ENCODE results near the gene SMYD4. TPM values are rescaled to one million over a fixed set of nuclear protein-coding genes. Genes with fewer than 3 reads are reported as not detected.
"Not testable (repeated sequence)": the region's sequence is repeated elsewhere in the genome, so short reads cannot be mapped to it uniquely, and the experiment has no call there.

SMYD4 gene
- total and polyA plus RNA-seq, 5 experiments from 2014 or later: 10.8 to 41.4 (median 16.9) TPM

GRCh38 chr17:1829216-1829591 is 498 bp downstream of the SMYD4 start:
- no peaks in the 10 kb centered on the region for H3K9me3 Mint-ChIP-seq
- peak overlapping the region; percentile 45 to 98 (median 90) for H3K27ac Mint-ChIP-seq
- peaks cover 0 to 50% (median 9%) of the 10 kb centered on the region in 3 donors for H3K36me3 Mint-ChIP-seq
- DNase-seq (peak in 1 of 10 donors; percentile 19), ATAC-seq (peak; percentile 4)
- peak overlapping the region; percentile 83 to 99 (median 96) for H3K4me3 Mint-ChIP-seq
- POLR2A ChIA-PET: interaction anchor here (0.5 to 1.8 kb wide), 18 partner anchors 9 to 572 kb away, joined by 3 to 18 read pairs (median 4); partner anchors contain the start of genes INPP5K, PRPF8 and WDR81
- H3K4me1 Mint-ChIP-seq: peaks cover 17 to 66% (median 57%) of the 10 kb centered on the region in 4 donors
- no peaks in the 10 kb centered on the region for H3K27me3 Mint-ChIP-seq

GRCh38 chr17:1820528-1821252 is 9.0 kb downstream of the SMYD4 start:
- no peaks in the 10 kb centered on the region for H3K27me3 Mint-ChIP-seq
- ATAC-seq (no peak), DNase-seq (no peak)
- POLR2A ChIA-PET: no interaction called here
- H3K9me3 Mint-ChIP-seq: no peaks in the 10 kb centered on the region
- H3K36me3 Mint-ChIP-seq: peaks cover 0 to 38% (median 11%) of the 10 kb centered on the region in 3 donors
- H3K27ac Mint-ChIP-seq: peak overlapping the region in 6 of 10 donors; percentile 12 to 71 (median 40)
- H3K4me1 Mint-ChIP-seq: peaks cover 9 to 30% (median 25%) of the 10 kb centered on the region in 4 donors
- H3K4me3 Mint-ChIP-seq: no peak overlapping the region

- no peak overlapping the region for H3K4me3 Mint-ChIP-seq
- H3K4me1 Mint-ChIP-seq: peaks cover 0 to 6% (median 3%) of the 10 kb centered on the region in 4 donors
- no peak for DNase-seq
- H3K36me3 Mint-ChIP-seq: peaks cover 0 to 63% (median 2%) of the 10 kb centered on the region in 3 donors
- POLR2A ChIA-PET: interaction anchor here (0.6 kb wide), 1 partner anchor 546 kb away, joined by 5 read pairs; no protein-coding TSS in a partner anchor
- peak overlapping the region in 2 of 10 donors; percentile 43 to 53 for H3K27ac Mint-ChIP-seq
- no peak for ATAC-seq
- H3K9me3 Mint-ChIP-seq: no peaks in the 10 kb centered on the region
- H3K27me3 Mint-ChIP-seq: no peaks in the 10 kb centered on the region
These were observed 16.6 kb downstream of the SMYD4 start for GRCh38 chr17:1813088-1813487.

- POLR2A ChIA-PET: no interaction called here
- peaks cover 0 to 70% (median 3%) of the 10 kb centered on the region in 3 donors for H3K36me3 Mint-ChIP-seq
- no peaks in the 10 kb centered on the region for H3K9me3 Mint-ChIP-seq
These were observed 19.1 kb downstream of the SMYD4 start for GRCh38 chr17:1810450-1811103.

GRCh38 chr17:1809815-1810214 is 19.9 kb downstream of the SMYD4 start:
- POLR2A ChIA-PET: interaction anchor here (0.7 kb wide), 1 partner anchor 96 kb away, joined by 3 read pairs; no protein-coding TSS in a partner anchor
- H3K9me3 Mint-ChIP-seq, H3K4me1 Mint-ChIP-seq, DNase-seq, H3K27me3 Mint-ChIP-seq, ATAC-seq, H3K4me3 Mint-ChIP-seq: not testable (repeated sequence)
- Mint-ChIP-seq H3K36me3 (peaks cover 0 to 72% (median 3%) of the 10 kb centered on the region in 3 donors), H3K27ac (peak overlapping the region in 1 of 10 donors; percentile 15)

More at GRCh38 chr17:1810450-1811103, 19.1 kb downstream of the SMYD4 start:
- H3K27me3 Mint-ChIP-seq: no peaks in the 10 kb centered on the region
- ATAC-seq (no peak), DNase-seq (no peak)
- no peak overlapping the region for H3K4me3 Mint-ChIP-seq
- H3K27ac Mint-ChIP-seq: peak overlapping the region in 1 of 10 donors; percentile 20
- H3K4me1 Mint-ChIP-seq: peaks cover 0 to 5% (median 2%) of the 10 kb centered on the region in 4 donors

- DNase-seq (no peak), ATAC-seq (no peak)
- peak overlapping the region in 1 of 10 donors; percentile 43 for H3K27ac Mint-ChIP-seq
- H3K36me3 Mint-ChIP-seq: peaks cover 0 to 78% (median 9%) of the 10 kb centered on the region in 3 donors
- H3K27me3 Mint-ChIP-seq: no peaks in the 10 kb centered on the region
- H3K4me1 Mint-ChIP-seq: peaks cover 0 to 5% (median 2%) of the 10 kb centered on the region in 4 donors
- H3K4me3 Mint-ChIP-seq: no peak overlapping the region
- POLR2A ChIA-PET: interaction anchor here (0.7 kb wide), 1 partner anchor 36 kb away, joined by 3 read pairs; no protein-coding TSS in a partner anchor
- H3K9me3 Mint-ChIP-seq: no peaks in the 10 kb centered on the region
These were observed 21.1 kb downstream of the SMYD4 start for GRCh38 chr17:1808644-1809043.

- Mint-ChIP-seq H3K4me3 (no peak overlapping the region), H3K9me3 (no peaks in the 10 kb centered on the region), H3K27ac (peak overlapping the region in 1 of 10 donors; percentile 37), H3K36me3 (peaks cover 0 to 82% (median 13%) of the 10 kb centered on the region in 3 donors), H3K4me1 (peaks cover 0 to 5% (median 2%) of the 10 kb centered on the region in 4 donors), H3K27me3 (no peaks in the 10 kb centered on the region)
- no peak for DNase-seq
- POLR2A ChIA-PET: interaction anchor here (0.7 kb wide), 1 partner anchor 36 kb away, joined by 3 read pairs; no protein-coding TSS in a partner anchor
- no peak for ATAC-seq
These were observed 21.8 kb downstream of the SMYD4 start for GRCh38 chr17:1807890-1808289.

- H3K9me3 Mint-ChIP-seq: no peaks in the 10 kb centered on the region
- POLR2A ChIA-PET: interaction anchor here (0.7 kb wide), 1 partner anchor 26 kb away, joined by 3 read pairs; no protein-coding TSS in a partner anchor
- DNase-seq (no peak), ATAC-seq (no peak)
- peaks cover 0 to 81% (median 25%) of the 10 kb centered on the region in 3 donors for H3K36me3 Mint-ChIP-seq
- H3K4me1 Mint-ChIP-seq: peaks cover 0 to 4% (median under 1%) of the 10 kb centered on the region in 4 donors
- H3K27ac Mint-ChIP-seq: peak overlapping the region in 1 of 10 donors; percentile 51
- H3K4me3 Mint-ChIP-seq: no peak overlapping the region
- H3K27me3 Mint-ChIP-seq: no peaks in the 10 kb centered on the region
These were observed 26.4 kb downstream of the SMYD4 start for GRCh38 chr17:1803280-1803679.

- POLR2A ChIA-PET: no interaction called here
- Mint-ChIP-seq H3K36me3 (peaks cover 0 to 77% (median 25%) of the 10 kb centered on the region in 3 donors), H3K4me3 (no peak overlapping the region), H3K9me3 (no peaks in the 10 kb centered on the region), H3K4me1 (peaks cover under 1 to 5% (median 2%) of the 10 kb centered on the region in 4 donors), H3K27me3 (no peaks in the 10 kb centered on the region), H3K27ac (peak overlapping the region in 1 of 10 donors; percentile 62)
- DNase-seq (no peak), ATAC-seq (no peak)
These were observed 27.3 kb downstream of the SMYD4 start for GRCh38 chr17:1802429-1802828.

- H3K4me3 Mint-ChIP-seq: no peak overlapping the region
- no peaks in the 10 kb centered on the region for H3K9me3 Mint-ChIP-seq
- H3K36me3 Mint-ChIP-seq: peaks cover 0 to 79% (median 21%) of the 10 kb centered on the region in 3 donors
These were observed 29.0 kb downstream of the SMYD4 start for GRCh38 chr17:1800712-1801111.

GRCh38 chr17:1800240-1800639 is 29.5 kb downstream of the SMYD4 start:
- DNase-seq: no peak
- Mint-ChIP-seq H3K36me3 (peaks cover 0 to 77% (median 21%) of the 10 kb centered on the region in 3 donors), H3K9me3 (no peaks in the 10 kb centered on the region), H3K4me1 (peaks cover 7 to 13% (median 9%) of the 10 kb centered on the region in 4 donors), H3K4me3 (no peak overlapping the region), H3K27ac (no peak overlapping the region), H3K27me3 (no peaks in the 10 kb centered on the region)
- POLR2A ChIA-PET: no interaction called here
- no peak for ATAC-seq

More at GRCh38 chr17:1800712-1801111, 29.0 kb downstream of the SMYD4 start:
- peaks cover 6 to 11% (median 8%) of the 10 kb centered on the region in 4 donors for H3K4me1 Mint-ChIP-seq
- POLR2A ChIA-PET: no interaction called here
- H3K27me3 Mint-ChIP-seq: no peaks in the 10 kb centered on the region
- ATAC-seq (no peak), DNase-seq (no peak)
- H3K27ac Mint-ChIP-seq: peak overlapping the region in 1 of 10 donors; percentile 17

- peak overlapping the region in 2 of 10 donors; percentile 51 to 62 for H3K27ac Mint-ChIP-seq
- POLR2A ChIA-PET, H3K4me3 Mint-ChIP-seq, ATAC-seq, DNase-seq, H3K9me3 Mint-ChIP-seq, H3K27me3 Mint-ChIP-seq: not testable (repeated sequence)
- H3K4me1 Mint-ChIP-seq: peaks cover 7 to 20% (median 12%) of the 10 kb centered on the region in 4 donors
- H3K36me3 Mint-ChIP-seq: peaks cover 0 to 65% (median 11%) of the 10 kb centered on the region in 3 donors
These were observed 31.9 kb downstream of the SMYD4 start for GRCh38 chr17:1797846-1798245.
